ENCODE data around the gene HDHD2. TPM values are rescaled to one million over a fixed set of nuclear protein-coding genes. Genes with fewer than 3 reads are reported as not detected.
A peak's percentile ranks its signal among the peaks of the same experiment; 100 is the strongest.

Gene HDHD2
- total RNA-seq, 1 experiment from 2014 or later: 48.0 TPM

- BruUV-seq (replicated peaks): no TSS peak
- Mint-ChIP-seq H3K4me3 (ENCODE audit: unreplicated experiment) (no peak overlapping the region), H3K4me1 (ENCODE audit: insufficient read depth, unreplicated experiment) (peaks cover 6% of the 10 kb centered on the region), H3K27me3 (ENCODE audit: insufficient read depth, unreplicated experiment) (no peaks in the 10 kb centered on the region), H3K27ac (ENCODE audit: low read depth, unreplicated experiment) (peak overlapping the region; percentile 51), H3K9me3 (ENCODE audit: unreplicated experiment) (no peaks in the 10 kb centered on the region), H3K36me3 (ENCODE audit: insufficient read depth, unreplicated experiment) (peaks cover 5% of the 10 kb centered on the region)
- TF ChIP-seq CTCF (IDR thresholded peaks at IDR 0.05; ENCODE audit: unreplicated experiment): no peak
- ChIA-PET CTCF (interaction anchor here (0.5 to 2.7 kb wide), 4 partner anchors 25 to 673 kb away, joined by 3 to 8 read pairs (median 6); no protein-coding TSS in a partner anchor), POLR2A (interaction anchor here (0.7 to 1.6 kb wide), 8 partner anchors 9 to 116 kb away, joined by 3 to 5 read pairs (median 4); partner anchors contain the start of gene HDHD2)
- DNase-seq (ENCODE audit: unreplicated experiment): peak; percentile 76
- intact Hi-C loops (cut with micrococcal nuclease): no loop called here
These were observed 75.0 kb downstream of the HDHD2 start for GRCh38 chr18:47075098-47075883.

GRCh38 chr18:47067648-47068047 lies 82.7 kb downstream of the HDHD2 start:
- no peak overlapping the region for H3K4me3 Mint-ChIP-seq (ENCODE audit: unreplicated experiment)
- no peak for TF ChIP-seq CTCF (IDR thresholded peaks at IDR 0.05; ENCODE audit: unreplicated experiment)
- intact Hi-C loops (cut with micrococcal nuclease): no loop called here
- ChIA-PET POLR2A (no interaction called here), CTCF (interaction anchor here (1.1 to 3.9 kb wide), 2 partner anchors 14 to 137 kb away, joined by 4 to 20 read pairs; no protein-coding TSS in a partner anchor)
- H3K9me3 Mint-ChIP-seq (ENCODE audit: unreplicated experiment): no peaks in the 10 kb centered on the region
- no peaks in the 10 kb centered on the region for H3K4me1 Mint-ChIP-seq (ENCODE audit: insufficient read depth, unreplicated experiment)
- no TSS peak for BruUV-seq (replicated peaks)
- H3K27ac Mint-ChIP-seq (ENCODE audit: low read depth, unreplicated experiment): no peak overlapping the region
- peaks cover 3% of the 10 kb centered on the region for H3K36me3 Mint-ChIP-seq (ENCODE audit: insufficient read depth, unreplicated experiment)
- no peaks in the 10 kb centered on the region for H3K27me3 Mint-ChIP-seq (ENCODE audit: insufficient read depth, unreplicated experiment)
- DNase-seq (ENCODE audit: unreplicated experiment): no peak

- Mint-ChIP-seq H3K27me3 (ENCODE audit: insufficient read depth, unreplicated experiment) (no peaks in the 10 kb centered on the region), H3K4me1 (ENCODE audit: insufficient read depth, unreplicated experiment) (no peaks in the 10 kb centered on the region), H3K4me3 (ENCODE audit: unreplicated experiment) (no peak overlapping the region), H3K9me3 (ENCODE audit: unreplicated experiment) (no peaks in the 10 kb centered on the region), H3K27ac (ENCODE audit: low read depth, unreplicated experiment) (no peak overlapping the region), H3K36me3 (ENCODE audit: insufficient read depth, unreplicated experiment) (no peaks in the 10 kb centered on the region)
- no TSS peak for BruUV-seq (replicated peaks)
- intact Hi-C loops (cut with micrococcal nuclease): no loop called here
- TF ChIP-seq CTCF (IDR thresholded peaks at IDR 0.05; ENCODE audit: unreplicated experiment): no peak
- DNase-seq (ENCODE audit: unreplicated experiment): no peak
- POLR2A ChIA-PET: no interaction called here
- CTCF ChIA-PET: no interaction called here
These were observed 87.2 kb downstream of the HDHD2 start for GRCh38 chr18:47063096-47063495.

GRCh38 chr18:47062471-47062870 lies 87.8 kb downstream of the HDHD2 start:
- no peak for DNase-seq (ENCODE audit: unreplicated experiment)
- intact Hi-C loops (cut with micrococcal nuclease): no loop called here
- ChIA-PET POLR2A (no interaction called here), CTCF (interaction anchor here (1.0 kb wide), 1 partner anchor 13 kb away, joined by 4 read pairs; no protein-coding TSS in a partner anchor)
- no TSS peak for BruUV-seq (replicated peaks)
- Mint-ChIP-seq H3K4me1 (ENCODE audit: insufficient read depth, unreplicated experiment) (no peaks in the 10 kb centered on the region), H3K27ac (ENCODE audit: low read depth, unreplicated experiment) (no peak overlapping the region), H3K9me3 (ENCODE audit: unreplicated experiment) (no peaks in the 10 kb centered on the region), H3K4me3 (ENCODE audit: unreplicated experiment) (no peak overlapping the region), H3K27me3 (ENCODE audit: insufficient read depth, unreplicated experiment) (no peaks in the 10 kb centered on the region), H3K36me3 (ENCODE audit: insufficient read depth, unreplicated experiment) (no peaks in the 10 kb centered on the region)
- TF ChIP-seq CTCF (IDR thresholded peaks at IDR 0.05; ENCODE audit: unreplicated experiment): no peak

Other genes starting within 250 kb of the HDHD2 start
- gene PIAS2, start 233.0 kb downstream of the HDHD2 start, total RNA-seq (2022): 22.8 and 28.2 TPM in 2 replicates
- gene KATNAL2, start 232.9 kb downstream of the HDHD2 start, total RNA-seq (2022): 2.1 and 3.5 TPM in 2 replicates
- not detected in 2 replicates for gene ELOA2, start 114.9 kb downstream of the HDHD2 start, total RNA-seq (2022)
- 14.1 and 14.5 TPM in 2 replicates for gene IER3IP1, start 25.9 kb upstream of the HDHD2 start, total RNA-seq (2022)
- gene SKOR2, start 101.2 kb upstream of the HDHD2 start, total RNA-seq (2022): not detected in 2 replicates